Subcutaneous adipose tissue (tissue), 4 donors: ENCODE measurements around the gene ADAMTS17. TPM values are rescaled to one million over a fixed set of nuclear protein-coding genes. Genes with fewer than 3 reads are reported as not detected.

Experiments
- total RNA-seq, 4 donors: library from RNA; depleted of rRNA; stranded (reverse); fragments of >200 nt; gene quantifications; one replicate each; pipeline ENCODE4 v1.1.0, GENCODE V29; 2016
- TF ChIP-seq, protein P1 (sequence below): fragments of 450-650 bp; IDR thresholded peaks from one replicate; pipeline ENCODE4 v1.5.1; 2016; ENCODE audit warnings: low read depth, mild to moderate bottlenecking, control low read depth, antibody characterized with exemption, moderate library complexity

ADAMTS17 gene
- total RNA-seq, 4 donors from 2014 or later, result 0.49 to 5.3 (median 2.5) TPM

DNA sequence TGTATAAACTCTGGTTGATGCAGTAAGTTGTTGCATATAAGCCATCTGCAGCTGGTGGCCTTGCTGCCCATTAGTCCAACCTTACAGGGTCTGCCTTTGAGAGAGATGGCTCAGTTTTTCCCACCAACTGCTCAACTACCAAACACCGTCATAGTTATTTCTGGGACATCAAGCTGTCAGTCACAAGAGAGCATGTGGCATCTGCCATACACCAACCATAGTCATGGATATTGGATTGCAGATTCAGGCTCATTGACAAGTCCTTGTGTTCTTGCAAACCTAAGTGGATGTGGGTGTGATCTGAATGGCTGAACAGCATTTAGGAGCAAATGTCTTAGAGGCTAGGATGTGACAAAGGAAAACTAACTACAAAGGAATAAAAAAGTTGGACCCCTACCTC, 137.6 kb downstream of the ADAMTS17 start:
- TF ChIP-seq, protein P1, sequence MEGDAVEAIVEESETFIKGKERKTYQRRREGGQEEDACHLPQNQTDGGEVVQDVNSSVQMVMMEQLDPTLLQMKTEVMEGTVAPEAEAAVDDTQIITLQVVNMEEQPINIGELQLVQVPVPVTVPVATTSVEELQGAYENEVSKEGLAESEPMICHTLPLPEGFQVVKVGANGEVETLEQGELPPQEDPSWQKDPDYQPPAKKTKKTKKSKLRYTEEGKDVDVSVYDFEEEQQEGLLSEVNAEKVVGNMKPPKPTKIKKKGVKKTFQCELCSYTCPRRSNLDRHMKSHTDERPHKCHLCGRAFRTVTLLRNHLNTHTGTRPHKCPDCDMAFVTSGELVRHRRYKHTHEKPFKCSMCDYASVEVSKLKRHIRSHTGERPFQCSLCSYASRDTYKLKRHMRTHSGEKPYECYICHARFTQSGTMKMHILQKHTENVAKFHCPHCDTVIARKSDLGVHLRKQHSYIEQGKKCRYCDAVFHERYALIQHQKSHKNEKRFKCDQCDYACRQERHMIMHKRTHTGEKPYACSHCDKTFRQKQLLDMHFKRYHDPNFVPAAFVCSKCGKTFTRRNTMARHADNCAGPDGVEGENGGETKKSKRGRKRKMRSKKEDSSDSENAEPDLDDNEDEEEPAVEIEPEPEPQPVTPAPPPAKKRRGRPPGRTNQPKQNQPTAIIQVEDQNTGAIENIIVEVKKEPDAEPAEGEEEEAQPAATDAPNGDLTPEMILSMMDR, result no peak

DNA sequence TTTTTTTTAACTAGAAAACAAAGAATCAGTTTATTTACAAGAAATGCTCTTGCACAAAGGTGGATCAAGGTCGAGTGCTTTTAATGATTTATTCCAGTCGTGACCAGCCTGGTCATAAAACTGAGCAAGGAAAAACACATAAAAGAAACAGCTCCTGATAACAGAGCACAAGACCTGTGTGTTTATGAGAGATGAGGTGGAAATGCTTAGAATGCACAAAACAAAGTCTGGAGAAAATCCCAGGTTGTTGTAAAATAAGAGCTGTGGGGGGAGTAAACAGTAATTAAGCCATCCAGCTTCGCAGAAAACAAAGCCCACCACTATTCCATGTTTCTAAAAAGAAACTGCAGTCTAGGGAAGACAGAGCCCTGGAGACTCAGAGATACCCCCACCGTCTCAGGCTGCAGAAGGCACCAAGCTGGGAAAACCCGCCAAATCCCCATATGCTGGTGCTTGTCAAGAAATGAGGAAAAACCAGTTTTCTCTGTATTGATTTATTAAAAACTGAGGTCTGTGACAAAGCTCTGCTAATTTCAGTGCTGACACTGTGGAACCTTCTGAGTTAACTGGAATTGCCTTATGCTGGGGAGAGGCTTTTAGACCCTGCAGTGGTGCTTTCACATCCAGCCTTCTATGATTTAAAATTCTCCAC, 139.3 kb downstream of the ADAMTS17 start:
- TF ChIP-seq, protein P1, result no peak

DNA sequence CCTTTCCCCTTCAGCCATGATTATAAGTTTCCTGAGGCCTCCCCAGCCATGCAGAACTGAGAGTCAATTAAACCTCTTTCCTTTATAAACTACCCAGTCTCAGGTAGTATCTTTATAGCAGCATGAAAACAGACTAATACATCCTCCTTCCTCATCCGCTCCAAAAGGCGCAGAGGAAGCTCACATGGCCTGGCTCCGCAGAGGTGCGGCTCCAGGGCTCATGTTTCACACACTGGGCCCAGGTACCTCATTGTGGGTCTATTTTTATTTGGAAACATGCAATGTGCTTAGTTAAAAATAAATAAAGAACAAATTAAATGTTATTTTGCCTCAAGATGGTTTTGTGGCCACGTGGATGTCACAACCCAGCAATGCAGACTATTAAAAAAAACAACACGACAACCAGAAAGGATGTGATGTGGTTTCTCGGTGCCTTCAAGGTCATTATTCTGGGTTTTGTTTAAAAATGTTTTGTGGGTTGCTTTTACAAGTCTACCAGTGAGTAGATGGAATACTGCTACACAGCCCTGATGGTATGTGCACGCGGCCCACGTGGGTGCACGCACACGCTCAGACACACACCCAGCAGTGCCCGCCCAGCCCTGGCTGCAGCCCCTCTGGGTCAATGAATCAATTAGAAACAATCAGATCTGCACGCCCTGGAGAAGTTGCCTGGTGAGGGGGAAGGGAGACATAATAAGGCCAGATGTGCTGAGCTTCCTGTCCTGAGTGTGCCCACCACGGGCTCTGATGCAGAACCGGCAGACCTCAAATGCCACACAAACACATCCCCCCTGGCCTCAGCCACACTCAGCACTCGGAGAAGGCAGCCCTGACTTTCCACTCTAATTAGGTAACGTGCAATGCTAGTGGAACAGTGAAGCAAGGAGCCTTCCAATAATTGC, 140.1 kb downstream of the ADAMTS17 start:
- TF ChIP-seq, protein P1, result no peak

DNA sequence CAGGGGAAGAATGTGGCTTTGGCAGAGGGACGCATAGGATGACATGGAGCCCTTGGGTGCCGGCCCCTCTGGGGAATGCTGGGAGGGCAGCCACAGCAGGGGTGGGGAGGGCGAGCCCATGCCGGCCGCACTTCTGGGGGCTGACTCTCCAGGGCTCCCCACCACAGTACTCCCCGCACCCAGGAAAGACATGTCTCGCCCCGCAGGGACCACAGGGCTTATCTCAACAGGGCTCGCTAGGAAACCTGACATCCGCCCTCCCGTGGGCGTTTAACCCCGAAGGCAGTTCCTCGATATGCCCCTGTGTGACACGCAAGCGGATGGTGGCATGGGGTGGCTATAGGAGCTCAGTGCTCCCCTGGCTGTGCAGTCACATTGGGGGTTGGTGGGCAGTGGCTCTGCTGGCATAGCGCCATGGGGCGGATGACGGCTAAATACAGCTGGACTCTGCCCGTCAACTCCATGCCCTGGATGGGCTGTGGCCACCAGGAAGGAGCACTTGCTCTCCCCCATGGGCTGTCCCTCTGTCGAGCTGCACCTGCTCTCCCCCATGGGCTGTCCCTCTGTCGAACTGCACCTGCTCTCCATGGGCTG, 141.4 kb downstream of the ADAMTS17 start:
- TF ChIP-seq, protein P1, result no peak

DNA sequence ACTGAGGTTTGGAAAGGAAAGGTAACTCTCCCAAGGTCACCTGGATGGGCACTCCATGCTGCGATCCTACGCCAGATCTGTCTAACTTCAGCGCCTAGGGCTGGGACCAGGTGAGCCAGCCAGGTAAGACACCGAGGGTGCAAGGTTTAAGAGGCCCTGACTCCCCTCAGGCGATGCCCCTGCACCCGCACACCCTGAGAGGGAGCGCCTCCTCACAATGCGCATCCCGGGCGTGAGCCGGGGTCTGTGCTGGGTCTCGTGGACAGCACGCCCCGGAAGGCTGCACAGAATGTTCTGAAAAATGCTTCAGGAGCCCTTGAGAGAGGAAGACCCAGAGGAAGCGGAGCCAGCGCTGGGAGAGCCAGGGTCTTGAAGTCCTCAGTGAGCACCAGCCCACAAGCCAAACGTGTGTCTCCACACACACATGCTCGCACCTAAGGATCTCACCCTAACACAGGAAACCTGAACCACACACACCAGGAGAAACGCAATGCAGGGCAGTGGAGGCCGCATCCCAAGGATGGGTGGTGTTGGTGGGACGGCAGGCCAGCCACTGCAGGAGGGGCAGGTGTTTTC, 142.0 kb downstream of the ADAMTS17 start:
- TF ChIP-seq, protein P1, result no peak

DNA sequence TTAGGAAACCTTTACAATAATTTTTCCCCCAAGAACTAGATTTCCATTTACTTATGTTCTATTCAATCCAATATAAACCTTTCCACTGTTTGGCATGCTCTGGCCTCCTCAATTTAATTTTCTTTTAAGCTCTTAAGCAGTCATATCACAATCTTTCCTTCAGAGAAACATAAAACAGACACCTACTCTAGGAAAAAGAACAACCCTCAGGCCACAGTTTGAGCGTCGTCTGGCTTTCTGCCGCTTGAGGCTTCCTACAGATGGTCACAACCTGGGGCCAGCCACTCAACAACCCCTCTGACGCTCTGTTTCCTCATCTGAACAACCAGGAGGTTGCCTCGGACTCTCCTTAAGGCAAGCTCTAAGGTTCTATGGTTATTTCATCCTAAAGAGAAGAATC, 143.3 kb downstream of the ADAMTS17 start:
- TF ChIP-seq, protein P1, result no peak
